Memory B cell (primary cell): ENCODE results near the gene ENAH.
"Not testable (repeated sequence)": the region's sequence is repeated elsewhere in the genome, so short reads cannot be mapped to it uniquely, and the experiment has no call there.

ENCODE experiments used
- ATAC-seq: fragments of 150-1000 bp; cut with Tn5 transposase; 2 replicates; pipeline ENCODE4 v1.10.0; 2021; ENCODE audit warnings: low read depth, mild to moderate bottlenecking, moderate library complexity
- DNase-seq, 2 donors: peaks; one replicate each; pipeline ENCODE4 v3.0.0; 2022; ENCODE audit warnings: low spot score in 2 of 2
- H3K27ac Mint-ChIP-seq: one replicate; pipeline ENCODE4 v1.8.0; 2022; ENCODE audit warnings: mild to moderate bottlenecking, moderate library complexity, mixed read lengths
- H3K27me3 Mint-ChIP-seq: one replicate; pipeline ENCODE4 v1.8.0; 2022; ENCODE audit warnings: mixed read lengths
- H3K36me3 Mint-ChIP-seq: one replicate; pipeline ENCODE4 v1.8.0; 2022; ENCODE audit warnings: mild to moderate bottlenecking, mixed read lengths
- H3K4me1 Mint-ChIP-seq: one replicate; pipeline ENCODE4 v1.8.0; 2022; ENCODE audit warnings: mixed read lengths
- H3K4me3 Mint-ChIP-seq: one replicate; pipeline ENCODE4 v1.8.0; 2022; ENCODE audit warnings: mild to moderate bottlenecking, moderate library complexity, mixed read lengths
- H3K9me3 Mint-ChIP-seq: one replicate; pipeline ENCODE4 v1.8.0; 2022; ENCODE audit warnings: mixed read lengths

The ENAH gene

GRCh38 chr1:225519166-225519863 is 133.6 kb downstream of the ENAH start:
- Mint-ChIP-seq H3K27me3 (peaks cover 5% of the 10 kb centered on the region), H3K4me3 (no peak overlapping the region), H3K27ac (no peak overlapping the region), H3K36me3 (peaks cover 2% of the 10 kb centered on the region), H3K9me3 (no peaks in the 10 kb centered on the region), H3K4me1 (no peaks in the 10 kb centered on the region)
- ATAC-seq (no peak), DNase-seq (no peak)

- ATAC-seq (no peak), DNase-seq (no peak)
- no peaks in the 10 kb centered on the region for H3K4me1 Mint-ChIP-seq
- peaks cover 5% of the 10 kb centered on the region for H3K27me3 Mint-ChIP-seq
- H3K4me3 Mint-ChIP-seq: no peak overlapping the region
- H3K9me3 Mint-ChIP-seq: no peaks in the 10 kb centered on the region
- H3K36me3 Mint-ChIP-seq: peaks cover 2% of the 10 kb centered on the region
- no peak overlapping the region for H3K27ac Mint-ChIP-seq
Observed at GRCh38 chr1:225517697-225518096, 135.2 kb downstream of the ENAH start.

DNA sequence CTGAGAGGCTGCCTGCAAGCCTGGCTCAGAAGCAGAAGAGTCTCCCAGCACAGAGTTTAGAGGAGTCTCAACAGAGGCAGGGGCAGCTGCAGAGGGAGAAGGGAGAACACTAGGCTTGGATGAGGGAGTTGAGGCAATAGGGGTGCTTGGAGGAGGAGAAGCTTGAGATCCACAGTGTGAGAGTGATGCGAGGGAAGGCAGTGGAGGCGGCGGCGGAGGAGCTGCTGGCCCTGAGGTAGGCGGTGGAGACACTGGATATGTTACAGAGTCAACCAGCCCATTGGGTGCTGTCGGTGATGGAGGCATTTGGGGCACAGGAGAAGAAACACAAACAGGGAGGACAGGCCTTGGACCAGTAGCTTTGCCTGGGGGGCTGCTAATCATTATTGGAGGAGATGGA is 135.7 kb downstream of the ENAH start:
- no peak overlapping the region for H3K27ac Mint-ChIP-seq
- no peaks in the 10 kb centered on the region for H3K4me1 Mint-ChIP-seq
- DNase-seq (no peak), ATAC-seq (no peak)
- peaks cover 5% of the 10 kb centered on the region for H3K27me3 Mint-ChIP-seq
- no peaks in the 10 kb centered on the region for H3K9me3 Mint-ChIP-seq
- peaks cover 2% of the 10 kb centered on the region for H3K36me3 Mint-ChIP-seq
- H3K4me3 Mint-ChIP-seq: no peak overlapping the region

DNA sequence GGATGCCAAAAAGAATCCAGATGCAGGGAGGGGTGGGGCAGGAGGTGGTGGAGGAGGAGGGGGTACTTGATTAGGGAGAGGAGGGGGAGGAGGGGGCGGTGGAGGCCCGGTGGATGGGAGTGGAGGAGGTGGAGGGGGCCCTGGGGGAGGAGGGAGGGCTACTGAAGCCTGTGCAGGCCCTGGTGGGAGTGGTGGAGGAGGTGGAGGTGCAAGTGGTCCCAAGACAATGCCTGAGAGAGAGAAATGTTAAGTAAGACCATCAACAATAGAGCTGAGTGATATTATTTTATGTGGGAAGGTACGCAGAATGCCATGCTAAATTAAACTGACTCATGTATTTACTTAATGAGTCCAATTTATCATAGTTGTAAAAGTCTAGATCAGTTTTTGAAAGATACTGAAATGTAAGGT is 138.2 kb downstream of the ENAH start:
- peaks cover 9% of the 10 kb centered on the region for H3K27me3 Mint-ChIP-seq
- H3K4me3 Mint-ChIP-seq: no peak overlapping the region
- H3K9me3 Mint-ChIP-seq: no peaks in the 10 kb centered on the region
- H3K27ac Mint-ChIP-seq: no peak overlapping the region
- peaks cover 2% of the 10 kb centered on the region for H3K36me3 Mint-ChIP-seq
- ATAC-seq (no peak), DNase-seq (no peak)
- no peaks in the 10 kb centered on the region for H3K4me1 Mint-ChIP-seq

GRCh38 chr1:225513576-225513975 is 139.3 kb downstream of the ENAH start:
- H3K27me3 Mint-ChIP-seq, H3K9me3 Mint-ChIP-seq, H3K27ac Mint-ChIP-seq, H3K36me3 Mint-ChIP-seq, H3K4me3 Mint-ChIP-seq, DNase-seq, H3K4me1 Mint-ChIP-seq, ATAC-seq: not testable (repeated sequence)

DNA sequence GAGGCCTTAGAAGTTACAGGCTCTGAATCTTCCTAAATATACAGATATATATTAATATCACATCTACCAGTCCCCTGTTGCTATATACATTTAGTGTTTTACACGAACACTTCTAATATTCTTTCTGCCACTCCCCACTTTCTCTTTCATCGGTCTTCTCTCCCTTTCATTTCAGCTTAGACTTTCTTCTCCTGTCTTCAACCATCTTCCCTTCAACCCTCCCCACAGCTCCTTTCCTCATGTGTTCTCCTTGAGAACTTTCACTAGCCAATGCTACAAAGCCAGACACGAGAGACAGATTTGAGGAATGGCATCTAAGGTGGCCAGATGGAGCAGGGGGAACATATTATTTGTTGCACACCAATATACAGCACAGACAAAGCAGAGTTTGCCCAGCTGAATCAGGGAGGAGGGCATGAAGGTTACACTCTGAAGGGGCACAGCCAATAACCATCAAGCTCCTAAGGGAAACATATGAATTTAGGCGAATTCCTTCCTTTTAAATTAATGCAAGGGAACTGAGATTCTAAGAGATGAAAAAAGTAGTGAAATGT is 141.0 kb downstream of the ENAH start:
- Mint-ChIP-seq H3K4me1 (no peaks in the 10 kb centered on the region), H3K36me3 (no peaks in the 10 kb centered on the region), H3K4me3 (no peak overlapping the region), H3K9me3 (no peaks in the 10 kb centered on the region), H3K27ac (no peak overlapping the region), H3K27me3 (peaks cover 5% of the 10 kb centered on the region)
- ATAC-seq: no peak
- DNase-seq: no peak

GRCh38 chr1:225510740-225511139 is 142.2 kb downstream of the ENAH start:
- H3K36me3 Mint-ChIP-seq, DNase-seq, H3K4me3 Mint-ChIP-seq, H3K9me3 Mint-ChIP-seq, H3K27me3 Mint-ChIP-seq, H3K4me1 Mint-ChIP-seq, H3K27ac Mint-ChIP-seq, ATAC-seq: not testable (repeated sequence)

GRCh38 chr1:225509770-225510169 is 143.2 kb downstream of the ENAH start:
- Mint-ChIP-seq H3K36me3 (no peaks in the 10 kb centered on the region), H3K27ac (no peak overlapping the region), H3K9me3 (no peaks in the 10 kb centered on the region), H3K27me3 (peaks cover 5% of the 10 kb centered on the region), H3K4me1 (no peaks in the 10 kb centered on the region), H3K4me3 (no peak overlapping the region)
- DNase-seq (no peak), ATAC-seq (no peak)

DNA sequence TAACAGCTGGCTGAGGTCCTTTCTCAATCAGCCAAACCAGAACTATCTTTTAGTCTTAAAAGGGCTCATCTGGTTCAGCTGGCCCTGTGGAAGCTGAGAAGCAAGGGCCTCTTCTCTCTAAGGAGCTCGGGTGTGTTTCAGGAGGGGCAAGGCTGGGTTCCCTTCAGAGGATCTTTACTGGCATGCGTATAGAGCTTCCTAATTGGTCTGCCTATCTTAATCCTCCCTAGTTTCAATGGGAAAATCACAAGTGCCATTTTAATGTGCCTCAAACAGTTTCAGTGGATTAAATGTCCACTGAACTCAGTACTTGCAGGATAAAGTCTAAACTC is 143.6 kb downstream of the ENAH start:
- no peaks in the 10 kb centered on the region for H3K36me3 Mint-ChIP-seq
- H3K4me3 Mint-ChIP-seq: no peak overlapping the region
- peaks cover 5% of the 10 kb centered on the region for H3K27me3 Mint-ChIP-seq
- ATAC-seq (no peak), DNase-seq (no peak)
- no peaks in the 10 kb centered on the region for H3K4me1 Mint-ChIP-seq
- H3K9me3 Mint-ChIP-seq: no peaks in the 10 kb centered on the region
- H3K27ac Mint-ChIP-seq: no peak overlapping the region

- DNase-seq: no peak
- ATAC-seq: no peak
- Mint-ChIP-seq H3K4me3 (no peak overlapping the region), H3K27me3 (peaks cover 5% of the 10 kb centered on the region), H3K36me3 (no peaks in the 10 kb centered on the region), H3K9me3 (no peaks in the 10 kb centered on the region), H3K4me1 (no peaks in the 10 kb centered on the region), H3K27ac (no peak overlapping the region)
Observed at GRCh38 chr1:225508538-225509375, 144.2 kb downstream of the ENAH start.

GRCh38 chr1:225506727-225507126 is 146.2 kb downstream of the ENAH start:
- Mint-ChIP-seq H3K27me3 (peaks cover 2% of the 10 kb centered on the region), H3K27ac (no peak overlapping the region), H3K9me3 (no peaks in the 10 kb centered on the region), H3K4me1 (no peaks in the 10 kb centered on the region), H3K4me3 (no peak overlapping the region), H3K36me3 (no peaks in the 10 kb centered on the region)
- ATAC-seq (no peak), DNase-seq (no peak)

GRCh38 chr1:225504776-225505175 is 148.1 kb downstream of the ENAH start:
- H3K27ac Mint-ChIP-seq: no peak overlapping the region
- no peak overlapping the region for H3K4me3 Mint-ChIP-seq
- DNase-seq (no peak), ATAC-seq (no peak)
- H3K27me3 Mint-ChIP-seq: peaks cover 2% of the 10 kb centered on the region
- no peaks in the 10 kb centered on the region for H3K4me1 Mint-ChIP-seq
- H3K36me3 Mint-ChIP-seq: no peaks in the 10 kb centered on the region
- H3K9me3 Mint-ChIP-seq: no peaks in the 10 kb centered on the region

GRCh38 chr1:225500624-225501192 is 152.2 kb downstream of the ENAH start:
- Mint-ChIP-seq H3K4me1 (no peaks in the 10 kb centered on the region), H3K9me3 (no peaks in the 10 kb centered on the region), H3K36me3 (no peaks in the 10 kb centered on the region), H3K27ac (no peak overlapping the region), H3K4me3 (no peak overlapping the region), H3K27me3 (peaks cover 7% of the 10 kb centered on the region)
- ATAC-seq (peak; percentile 22), DNase-seq (no peak)

GRCh38 chr1:225498549-225499136 is 154.3 kb downstream of the ENAH start:
- no peaks in the 10 kb centered on the region for H3K9me3 Mint-ChIP-seq
- ATAC-seq (no peak), DNase-seq (no peak)
- peaks cover 2% of the 10 kb centered on the region for H3K4me1 Mint-ChIP-seq
- no peak overlapping the region for H3K4me3 Mint-ChIP-seq
- no peak overlapping the region for H3K27ac Mint-ChIP-seq
- peaks cover 7% of the 10 kb centered on the region for H3K27me3 Mint-ChIP-seq
- no peaks in the 10 kb centered on the region for H3K36me3 Mint-ChIP-seq
